ENCODE measurements around the gene PSD4.

Gene PSD4

DNA sequence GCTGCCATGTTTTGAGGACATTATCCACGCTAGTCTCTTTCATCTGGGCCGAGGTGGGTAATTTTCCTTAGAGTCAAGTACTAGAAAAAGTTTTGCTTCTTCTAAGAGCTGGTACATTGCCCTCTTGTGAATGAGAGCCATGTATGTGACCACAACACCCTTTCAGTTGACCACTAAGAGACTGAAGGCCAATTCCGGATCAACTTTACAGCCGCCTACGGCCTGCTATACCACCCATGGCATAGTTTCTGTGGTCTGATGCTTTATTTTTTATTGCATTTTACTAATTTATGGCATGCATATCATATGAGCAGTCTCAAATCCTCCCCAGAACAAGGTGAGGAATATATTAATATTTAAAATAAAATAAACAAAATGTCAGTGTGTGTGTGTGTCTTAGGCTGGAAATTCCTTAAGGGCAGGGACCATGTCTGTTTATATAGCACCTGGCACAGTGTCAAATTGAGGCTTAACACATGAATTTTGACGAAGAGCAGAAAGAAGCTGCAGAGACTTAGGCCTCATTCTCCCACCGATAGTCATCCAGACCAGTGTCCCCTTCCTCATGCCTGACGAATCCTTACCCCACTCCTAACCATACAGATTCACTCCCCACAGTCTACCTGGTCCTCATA is 35.4 kb downstream of the PSD4 start:
- TF ChIP-seq CTCF (IDR thresholded peaks at IDR 0.05; ENCODE audit: low read depth, low read length, missing control alignments): no peak
- no peak for DNase-seq (ENCODE audit: low read depth)
- no peak overlapping the region for H3K4me3 ChIP-seq (ENCODE audit: low read depth, low read length)

DNA sequence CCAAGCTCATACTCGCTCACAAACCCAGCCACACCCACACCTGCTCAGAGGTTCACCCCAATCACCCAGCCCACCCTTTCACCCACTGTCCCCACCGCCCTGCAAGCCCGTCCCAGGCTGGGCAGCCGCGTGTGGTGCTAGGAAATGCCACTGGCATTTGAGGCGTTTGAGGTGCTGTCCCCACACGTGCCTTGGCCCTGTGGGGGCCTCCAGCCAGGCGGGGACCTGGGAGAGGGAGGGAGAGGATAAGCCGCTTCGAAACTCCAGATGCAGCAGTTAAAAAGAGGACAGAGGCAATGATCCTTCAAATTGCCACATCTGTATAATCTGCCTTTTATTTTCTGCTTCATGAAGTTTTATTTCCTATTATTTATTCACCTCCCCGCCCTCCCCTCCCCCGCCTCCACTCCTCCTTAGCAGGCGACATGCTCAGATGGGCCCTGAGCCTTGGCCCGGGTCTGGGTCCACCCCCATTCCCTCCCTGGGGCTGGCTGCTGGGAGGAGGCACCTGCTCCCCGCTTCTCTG is 35.9 kb downstream of the PSD4 start:
- no peak for TF ChIP-seq CTCF (IDR thresholded peaks at IDR 0.05; ENCODE audit: low read depth, low read length, missing control alignments)

GRCh38 chr2:113211226-113212105 is 37.7 kb downstream of the PSD4 start:
- H3K4me3 ChIP-seq (ENCODE audit: low read depth, low read length): no peak overlapping the region

More for the DNA sequence above, 35.9 kb downstream of the PSD4 start:
- DNase-seq (ENCODE audit: low read depth): no peak
- H3K4me3 ChIP-seq (ENCODE audit: low read depth, low read length): no peak overlapping the region

DNA sequence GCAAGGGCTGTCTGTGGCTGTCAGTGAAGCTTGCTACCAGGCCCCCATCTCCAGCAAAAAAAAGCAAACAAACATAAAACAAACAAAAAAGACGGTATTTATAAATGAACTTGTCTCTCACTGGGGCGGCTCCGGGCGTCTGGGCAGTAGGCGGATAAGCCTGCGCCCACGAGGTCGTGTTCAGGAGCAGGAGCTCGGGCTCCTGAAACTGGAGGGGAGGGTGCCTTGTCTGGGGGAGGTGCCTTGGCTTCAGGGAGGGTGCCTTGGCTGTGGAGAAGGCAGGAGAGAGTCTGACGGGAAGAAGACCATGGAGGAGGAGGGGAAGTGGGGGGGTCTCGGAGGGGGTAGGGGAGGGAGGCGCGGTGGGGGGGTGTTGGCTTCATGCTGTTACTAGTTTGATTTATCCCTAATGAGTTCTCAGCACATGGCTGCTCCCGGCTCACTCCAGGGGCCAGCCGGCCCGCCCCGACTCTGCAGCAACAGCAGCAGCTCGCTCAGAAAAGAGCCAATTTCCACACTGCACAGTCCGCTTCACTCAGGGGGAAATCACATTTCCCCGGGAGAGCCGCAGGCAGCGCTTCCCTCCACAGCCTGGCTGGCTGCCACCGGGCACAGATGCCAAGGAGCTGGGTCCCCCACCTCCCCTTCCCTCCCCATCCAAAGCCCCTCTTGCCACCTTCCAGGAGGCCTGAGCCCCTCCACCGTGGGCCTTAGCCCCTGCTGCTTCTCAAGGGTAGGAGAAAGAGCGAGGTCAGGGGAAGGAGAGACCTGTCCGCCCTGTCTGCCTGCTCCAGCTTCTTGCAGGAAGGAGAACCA is 38.7 kb downstream of the PSD4 start:
- H3K4me3 ChIP-seq (ENCODE audit: low read depth, low read length): no peak overlapping the region
- DNase-seq (ENCODE audit: low read depth): no peak
- TF ChIP-seq CTCF (IDR thresholded peaks at IDR 0.05; ENCODE audit: low read depth, low read length, missing control alignments): no peak

More at GRCh38 chr2:113211226-113212105, 37.7 kb downstream of the PSD4 start:
- DNase-seq (ENCODE audit: low read depth): no peak
- no peak for TF ChIP-seq CTCF (IDR thresholded peaks at IDR 0.05; ENCODE audit: low read depth, low read length, missing control alignments)

DNA sequence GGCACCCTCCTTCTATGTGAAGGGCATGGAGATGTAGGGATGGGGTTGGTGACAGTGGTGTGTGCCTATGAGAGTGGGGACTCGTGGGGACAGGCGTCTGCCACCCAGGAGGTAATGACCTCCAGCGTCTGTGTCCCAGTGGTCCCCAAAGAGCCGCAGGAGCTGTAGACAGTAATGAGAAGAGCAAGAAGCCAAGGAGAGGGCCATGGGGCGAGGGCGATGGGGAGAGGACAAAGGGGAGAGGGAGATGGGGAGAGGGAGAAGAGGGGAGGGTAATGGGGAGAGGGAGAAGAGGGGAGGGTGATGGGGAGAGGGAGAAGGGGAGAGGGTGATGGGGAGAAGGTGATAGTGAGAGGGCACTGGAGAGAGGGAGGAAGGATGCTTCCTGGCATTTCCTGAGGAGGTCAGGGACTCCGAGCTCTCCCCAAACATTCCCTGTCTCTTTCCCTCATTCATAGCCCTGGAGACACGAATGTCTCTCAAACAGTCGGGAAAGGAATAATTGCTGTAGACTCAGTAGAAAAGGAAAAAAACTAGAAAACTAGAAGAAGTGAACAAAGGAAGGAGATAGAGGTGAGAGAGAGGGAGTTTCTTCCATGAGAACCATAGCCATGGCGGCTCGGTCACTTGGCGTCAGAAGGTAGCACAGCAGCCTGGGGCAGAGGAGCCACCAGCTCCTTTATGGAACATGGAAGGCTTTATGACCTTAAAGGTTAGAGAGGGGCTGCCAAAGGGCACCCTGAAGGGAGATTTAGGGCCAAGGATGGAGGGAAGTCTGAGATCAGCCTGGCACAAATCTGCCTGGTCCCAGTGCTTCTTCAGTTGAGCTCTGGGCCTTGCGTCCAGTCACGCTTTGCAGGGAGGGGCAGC is 39.5 kb downstream of the PSD4 start:
- no peak overlapping the region for H3K4me3 ChIP-seq (ENCODE audit: low read depth, low read length)
- no peak for TF ChIP-seq CTCF (IDR thresholded peaks at IDR 0.05; ENCODE audit: low read depth, low read length, missing control alignments)
- no peak for DNase-seq (ENCODE audit: low read depth)

DNA sequence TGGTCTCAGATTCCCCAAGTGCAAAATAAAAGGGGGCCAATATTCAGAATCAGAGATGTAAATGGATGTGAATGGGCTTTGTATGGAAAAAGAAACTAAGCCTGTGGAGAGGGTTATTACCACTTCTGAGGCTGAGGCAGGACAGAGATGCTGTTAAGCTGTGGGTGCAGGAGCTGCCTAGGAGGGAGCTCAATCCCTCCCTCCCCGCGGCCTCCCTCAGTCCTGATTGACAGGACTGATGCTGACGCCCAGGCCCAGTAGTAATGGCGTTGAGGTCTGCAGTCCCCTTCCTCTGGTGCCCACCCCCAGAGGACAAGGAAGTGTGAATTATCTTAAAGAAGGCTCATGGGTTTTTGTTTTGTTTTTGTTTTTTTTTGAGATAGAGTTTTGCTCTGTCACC is 40.4 kb downstream of the PSD4 start:
- no peak overlapping the region for H3K4me3 ChIP-seq (ENCODE audit: low read depth, low read length)
- no peak for TF ChIP-seq CTCF (IDR thresholded peaks at IDR 0.05; ENCODE audit: low read depth, low read length, missing control alignments)
- no peak for DNase-seq (ENCODE audit: low read depth)
